Neural cell (in vitro differentiated cells): Measurements from ENCODE around the gene SMIM44.

ENCODE experiments used
- EP300 ChIP-seq: fragments of 450-650 bp; conservative IDR thresholded peaks from 2 replicates; pipeline ENCODE4 v1.6.1; 2014; ENCODE audit warnings: antibody characterized with exemption, mild to moderate bottlenecking, moderate library complexity; ENCODE audit not compliant: poor library complexity, severe bottlenecking
- EZH2 ChIP-seq: fragments of 200-600, 300-800 bp; shearing (Covaris generic), sonication (generic); IDR thresholded peaks from 2 replicates; pipeline ENCODE4 v1.6.1; 2014; ENCODE audit warnings: antibody characterized with exemption, low read length, borderline replicate concordance, mild to moderate bottlenecking; ENCODE audit not compliant: insufficient read depth, poor library complexity, severe bottlenecking
- MXI1 ChIP-seq: fragments of 450-650 bp; conservative IDR thresholded peaks from 2 replicates; pipeline ENCODE4 v1.6.1; 2014; ENCODE audit warnings: antibody characterized with exemption, mild to moderate bottlenecking; ENCODE audit not compliant: poor library complexity, severe bottlenecking
- POLR2AphosphoS5 ChIP-seq: IDR thresholded peaks from 2 replicates; pipeline ENCODE4 v1.6.1; 2012
- RAD21 ChIP-seq: fragments of 450-650 bp; conservative IDR thresholded peaks from 2 replicates; pipeline ENCODE4 v1.6.1; 2014; ENCODE audit warnings: antibody characterized with exemption, mild to moderate bottlenecking, moderate library complexity
- TAF1 ChIP-seq: IDR thresholded peaks from 2 replicates; pipeline ENCODE4 v1.6.1; 2012; ENCODE audit warnings: low read depth
- TF ChIP-seq, protein P1 (sequence below): fragments of 450-650 bp; IDR thresholded peaks from 2 replicates; pipeline ENCODE4 v1.5.1; 2014; ENCODE audit warnings: antibody characterized with exemption, mild to moderate bottlenecking, moderate library complexity; ENCODE audit not compliant: poor library complexity, severe bottlenecking
- TF ChIP-seq, protein P2 (sequence below): IDR thresholded peaks from 2 replicates; pipeline ENCODE4 v1.6.1; 2012; ENCODE audit warnings: borderline replicate concordance

DNA sequence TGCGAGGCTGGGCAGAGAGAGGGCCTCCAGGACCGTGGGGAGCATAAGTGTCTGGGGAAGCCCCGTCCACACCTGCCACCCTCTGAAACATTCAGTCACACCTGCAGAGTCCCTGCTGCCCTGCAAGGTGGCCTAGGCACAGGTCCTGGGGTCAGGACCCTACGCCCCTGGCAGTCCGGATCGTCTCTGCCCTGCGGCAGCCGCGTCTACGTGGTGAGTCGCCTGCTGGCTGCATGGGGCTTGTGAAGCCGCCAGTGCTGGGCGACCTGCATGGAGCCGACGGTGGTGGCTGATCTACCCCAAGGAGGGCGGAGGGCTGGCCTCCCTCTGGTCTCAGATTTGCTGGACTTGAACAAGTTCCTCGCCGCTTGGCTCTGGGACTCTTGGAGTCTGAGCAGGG, 35.9 kb upstream of the SMIM44 start:
- TF ChIP-seq, protein P1, sequence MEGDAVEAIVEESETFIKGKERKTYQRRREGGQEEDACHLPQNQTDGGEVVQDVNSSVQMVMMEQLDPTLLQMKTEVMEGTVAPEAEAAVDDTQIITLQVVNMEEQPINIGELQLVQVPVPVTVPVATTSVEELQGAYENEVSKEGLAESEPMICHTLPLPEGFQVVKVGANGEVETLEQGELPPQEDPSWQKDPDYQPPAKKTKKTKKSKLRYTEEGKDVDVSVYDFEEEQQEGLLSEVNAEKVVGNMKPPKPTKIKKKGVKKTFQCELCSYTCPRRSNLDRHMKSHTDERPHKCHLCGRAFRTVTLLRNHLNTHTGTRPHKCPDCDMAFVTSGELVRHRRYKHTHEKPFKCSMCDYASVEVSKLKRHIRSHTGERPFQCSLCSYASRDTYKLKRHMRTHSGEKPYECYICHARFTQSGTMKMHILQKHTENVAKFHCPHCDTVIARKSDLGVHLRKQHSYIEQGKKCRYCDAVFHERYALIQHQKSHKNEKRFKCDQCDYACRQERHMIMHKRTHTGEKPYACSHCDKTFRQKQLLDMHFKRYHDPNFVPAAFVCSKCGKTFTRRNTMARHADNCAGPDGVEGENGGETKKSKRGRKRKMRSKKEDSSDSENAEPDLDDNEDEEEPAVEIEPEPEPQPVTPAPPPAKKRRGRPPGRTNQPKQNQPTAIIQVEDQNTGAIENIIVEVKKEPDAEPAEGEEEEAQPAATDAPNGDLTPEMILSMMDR = no peak
- no peak for TF ChIP-seq POLR2AphosphoS5
- TF ChIP-seq TAF1 = no peak
- TF ChIP-seq, protein P2, sequence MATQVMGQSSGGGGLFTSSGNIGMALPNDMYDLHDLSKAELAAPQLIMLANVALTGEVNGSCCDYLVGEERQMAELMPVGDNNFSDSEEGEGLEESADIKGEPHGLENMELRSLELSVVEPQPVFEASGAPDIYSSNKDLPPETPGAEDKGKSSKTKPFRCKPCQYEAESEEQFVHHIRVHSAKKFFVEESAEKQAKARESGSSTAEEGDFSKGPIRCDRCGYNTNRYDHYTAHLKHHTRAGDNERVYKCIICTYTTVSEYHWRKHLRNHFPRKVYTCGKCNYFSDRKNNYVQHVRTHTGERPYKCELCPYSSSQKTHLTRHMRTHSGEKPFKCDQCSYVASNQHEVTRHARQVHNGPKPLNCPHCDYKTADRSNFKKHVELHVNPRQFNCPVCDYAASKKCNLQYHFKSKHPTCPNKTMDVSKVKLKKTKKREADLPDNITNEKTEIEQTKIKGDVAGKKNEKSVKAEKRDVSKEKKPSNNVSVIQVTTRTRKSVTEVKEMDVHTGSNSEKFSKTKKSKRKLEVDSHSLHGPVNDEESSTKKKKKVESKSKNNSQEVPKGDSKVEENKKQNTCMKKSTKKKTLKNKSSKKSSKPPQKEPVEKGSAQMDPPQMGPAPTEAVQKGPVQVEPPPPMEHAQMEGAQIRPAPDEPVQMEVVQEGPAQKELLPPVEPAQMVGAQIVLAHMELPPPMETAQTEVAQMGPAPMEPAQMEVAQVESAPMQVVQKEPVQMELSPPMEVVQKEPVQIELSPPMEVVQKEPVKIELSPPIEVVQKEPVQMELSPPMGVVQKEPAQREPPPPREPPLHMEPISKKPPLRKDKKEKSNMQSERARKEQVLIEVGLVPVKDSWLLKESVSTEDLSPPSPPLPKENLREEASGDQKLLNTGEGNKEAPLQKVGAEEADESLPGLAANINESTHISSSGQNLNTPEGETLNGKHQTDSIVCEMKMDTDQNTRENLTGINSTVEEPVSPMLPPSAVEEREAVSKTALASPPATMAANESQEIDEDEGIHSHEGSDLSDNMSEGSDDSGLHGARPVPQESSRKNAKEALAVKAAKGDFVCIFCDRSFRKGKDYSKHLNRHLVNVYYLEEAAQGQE = no peak
- TF ChIP-seq EP300 = no peak
- no peak for TF ChIP-seq MXI1
- no peak for TF ChIP-seq EZH2
- TF ChIP-seq RAD21 = no peak
